ENCODE results near the gene SERTAD4.

SERTAD4 gene

DNA sequence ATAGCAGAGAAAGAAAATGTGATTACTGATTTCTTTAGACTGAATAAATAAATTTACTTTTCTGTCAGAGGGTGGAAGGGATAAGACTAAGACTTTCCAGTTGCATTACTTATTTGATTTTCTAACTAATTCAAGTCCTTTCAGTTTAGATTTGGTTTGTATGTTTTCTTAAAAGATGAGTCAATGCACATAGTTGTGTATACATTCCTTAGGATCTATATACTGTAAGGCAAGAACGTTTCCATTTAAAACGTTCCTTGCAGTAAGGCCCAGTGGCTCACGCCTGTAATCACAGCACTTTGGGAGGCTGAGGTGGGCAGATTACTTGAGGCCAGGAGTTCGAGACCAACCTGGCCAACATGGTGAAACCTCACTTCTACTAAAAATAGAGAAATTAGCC is 14.5 kb upstream of the SERTAD4 start:
- no peak overlapping the region for H3K4me3 ChIP-seq (ENCODE audit: low read depth, low read length)
- no peak for DNase-seq (ENCODE audit: low read depth)
- TF ChIP-seq, protein P1, sequence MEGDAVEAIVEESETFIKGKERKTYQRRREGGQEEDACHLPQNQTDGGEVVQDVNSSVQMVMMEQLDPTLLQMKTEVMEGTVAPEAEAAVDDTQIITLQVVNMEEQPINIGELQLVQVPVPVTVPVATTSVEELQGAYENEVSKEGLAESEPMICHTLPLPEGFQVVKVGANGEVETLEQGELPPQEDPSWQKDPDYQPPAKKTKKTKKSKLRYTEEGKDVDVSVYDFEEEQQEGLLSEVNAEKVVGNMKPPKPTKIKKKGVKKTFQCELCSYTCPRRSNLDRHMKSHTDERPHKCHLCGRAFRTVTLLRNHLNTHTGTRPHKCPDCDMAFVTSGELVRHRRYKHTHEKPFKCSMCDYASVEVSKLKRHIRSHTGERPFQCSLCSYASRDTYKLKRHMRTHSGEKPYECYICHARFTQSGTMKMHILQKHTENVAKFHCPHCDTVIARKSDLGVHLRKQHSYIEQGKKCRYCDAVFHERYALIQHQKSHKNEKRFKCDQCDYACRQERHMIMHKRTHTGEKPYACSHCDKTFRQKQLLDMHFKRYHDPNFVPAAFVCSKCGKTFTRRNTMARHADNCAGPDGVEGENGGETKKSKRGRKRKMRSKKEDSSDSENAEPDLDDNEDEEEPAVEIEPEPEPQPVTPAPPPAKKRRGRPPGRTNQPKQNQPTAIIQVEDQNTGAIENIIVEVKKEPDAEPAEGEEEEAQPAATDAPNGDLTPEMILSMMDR (IDR thresholded peaks at IDR 0.05; ENCODE audit: low read depth, low read length, missing control alignments): no peak

DNA sequence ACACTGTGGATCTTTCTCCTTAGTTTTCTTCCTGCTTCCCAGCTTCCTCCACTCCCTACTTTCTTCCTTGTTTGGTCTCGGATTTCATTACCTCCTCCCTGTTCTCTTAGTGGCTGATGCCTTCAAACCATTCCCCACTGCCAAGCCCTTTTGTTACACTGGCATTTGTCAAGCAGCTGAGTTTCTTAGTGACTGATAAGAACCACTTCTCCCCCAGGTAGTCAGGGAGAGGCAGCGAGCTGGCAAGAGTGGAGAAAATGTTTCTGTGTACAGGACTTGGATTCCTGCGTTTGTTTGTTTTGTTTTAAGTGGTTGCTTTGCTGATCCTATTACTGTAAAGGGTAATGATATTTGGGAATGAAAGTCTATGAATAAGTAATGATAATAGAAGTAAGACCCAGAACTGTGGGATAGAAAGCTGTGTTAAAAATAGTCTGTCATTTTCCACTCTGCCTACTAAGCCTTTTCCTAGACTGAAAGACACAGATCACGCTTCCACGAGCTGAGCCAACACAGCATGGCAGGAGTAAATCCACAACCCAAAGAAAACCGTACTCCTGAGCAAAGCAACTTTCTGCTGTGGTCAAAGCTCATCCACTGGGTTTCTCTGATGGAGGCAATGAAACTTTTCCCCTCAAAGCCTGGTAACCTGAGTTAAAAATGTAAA is 10.1 kb upstream of the SERTAD4 start:
- no peak for DNase-seq (ENCODE audit: low read depth)
- TF ChIP-seq, protein P1 (IDR thresholded peaks at IDR 0.05; ENCODE audit: low read depth, low read length, missing control alignments): no peak
- H3K4me3 ChIP-seq (ENCODE audit: low read depth, low read length): no peak overlapping the region

DNA sequence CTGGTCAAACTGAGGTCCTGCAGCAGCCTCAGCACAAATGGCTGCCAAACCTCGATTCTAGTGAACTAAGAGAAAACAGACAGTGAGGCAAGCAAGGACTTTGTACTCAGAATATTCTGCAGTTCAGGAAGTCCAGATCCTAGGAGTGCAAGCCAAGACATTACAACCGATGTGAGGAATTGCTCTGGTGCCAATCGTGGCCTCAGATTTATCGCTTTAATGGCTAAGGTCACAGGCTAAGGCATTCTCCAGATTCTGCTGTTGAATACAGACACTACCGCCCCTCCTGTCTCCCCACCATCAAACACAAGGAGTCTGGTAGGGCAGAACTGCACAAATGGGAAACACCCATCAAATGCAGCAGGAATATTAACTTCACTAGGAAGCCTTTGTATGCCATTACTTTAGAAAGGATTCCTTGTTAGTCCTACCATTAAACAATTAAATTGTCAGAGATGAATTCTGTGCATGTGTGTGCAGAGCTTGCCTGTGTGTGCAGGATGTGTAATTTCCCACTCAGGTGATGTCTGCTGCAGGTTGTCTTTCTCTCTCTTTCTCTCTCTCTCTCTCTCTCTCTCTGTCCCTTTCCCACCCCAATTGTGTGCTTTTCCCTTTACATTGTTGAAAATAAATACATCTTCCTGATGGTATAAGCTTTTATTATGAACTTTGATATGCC is 9.2 kb upstream of the SERTAD4 start:
- TF ChIP-seq, protein P1 (IDR thresholded peaks at IDR 0.05; ENCODE audit: low read depth, low read length, missing control alignments): no peak
- no peak overlapping the region for H3K4me3 ChIP-seq (ENCODE audit: low read depth, low read length)
- no peak for DNase-seq (ENCODE audit: low read depth)

DNA sequence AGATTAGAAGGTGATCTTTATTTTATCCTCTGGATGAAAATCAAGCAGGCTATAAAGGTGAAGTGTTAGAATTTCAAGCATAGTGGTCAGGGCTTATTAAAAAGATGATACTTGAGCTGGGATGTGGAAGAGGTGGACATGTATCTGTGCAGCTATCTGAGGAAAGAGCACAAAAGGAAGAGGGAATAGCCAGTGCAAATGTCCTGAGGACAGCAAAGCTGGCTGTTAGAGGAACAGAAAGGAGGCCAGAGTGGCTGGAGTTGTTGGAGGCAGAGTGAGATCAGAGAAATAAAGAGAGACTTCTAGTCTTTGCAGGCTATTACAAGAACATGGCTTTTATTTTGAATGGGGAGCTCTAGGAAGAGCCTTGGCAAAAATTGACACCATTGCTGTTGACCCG is 4.4 kb upstream of the SERTAD4 start:
- DNase-seq (ENCODE audit: low read depth): no peak
- TF ChIP-seq, protein P1 (IDR thresholded peaks at IDR 0.05; ENCODE audit: low read depth, low read length, missing control alignments): no peak
- H3K4me3 ChIP-seq (ENCODE audit: low read depth, low read length): no peak overlapping the region

DNA sequence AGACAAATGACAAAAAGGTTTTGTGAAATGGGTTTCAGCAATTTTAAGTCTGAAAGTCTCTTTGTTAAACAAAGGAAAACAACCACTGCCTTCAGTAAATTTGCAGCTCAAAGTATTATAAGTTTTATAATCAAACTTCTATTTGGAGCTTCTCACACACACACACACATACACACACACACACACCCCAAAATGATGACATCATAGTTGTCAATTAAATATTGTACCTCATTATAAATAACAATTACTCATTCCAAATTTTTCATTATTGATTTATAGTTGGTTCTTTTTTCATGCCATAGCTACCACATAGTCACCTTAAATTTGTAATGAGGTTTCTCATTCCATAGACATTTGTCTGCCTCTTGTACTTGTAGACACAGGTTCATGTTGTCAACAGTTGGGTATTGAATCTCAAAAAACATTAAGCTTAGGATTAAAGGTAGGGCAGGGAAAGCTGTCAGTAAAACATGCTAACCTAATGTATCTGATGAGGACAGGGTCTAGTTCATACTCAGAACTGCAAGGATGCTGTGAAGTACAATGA is 2.4 kb upstream of the SERTAD4 start:
- TF ChIP-seq, protein P1 (IDR thresholded peaks at IDR 0.05; ENCODE audit: low read depth, low read length, missing control alignments): no peak
- H3K4me3 ChIP-seq (ENCODE audit: low read depth, low read length): no peak overlapping the region
- DNase-seq (ENCODE audit: low read depth): no peak

DNA sequence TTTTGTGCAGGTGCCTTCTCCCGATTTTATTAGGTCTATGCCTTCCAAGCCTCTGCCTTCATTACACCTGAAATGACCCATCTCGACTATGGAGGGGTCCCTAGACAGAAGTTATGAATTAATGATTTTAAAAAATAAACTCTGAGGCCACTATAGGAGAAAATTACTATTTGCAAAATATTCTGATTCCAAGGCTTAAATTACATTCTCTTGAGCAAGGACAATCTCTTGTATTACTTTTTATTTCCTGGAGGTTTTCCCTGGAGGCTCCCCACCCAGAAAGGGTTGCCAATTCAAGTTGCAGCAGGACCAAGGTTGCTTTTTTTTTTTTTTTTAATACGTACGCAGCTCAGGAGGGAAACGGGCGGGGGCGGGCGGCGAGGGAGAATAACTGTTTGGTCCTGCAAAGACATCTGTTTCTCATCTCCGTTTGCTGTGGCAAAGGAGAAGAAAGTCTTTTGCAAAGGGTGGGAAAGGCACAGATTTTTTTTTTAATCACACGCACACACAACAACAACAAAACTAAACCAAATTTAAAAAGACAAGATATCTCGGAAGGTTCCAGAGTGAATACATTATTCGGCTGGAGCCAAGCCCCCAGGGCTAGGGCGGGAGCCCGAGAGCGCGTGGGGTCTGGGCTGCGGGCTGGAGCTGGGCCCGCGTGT is 618 bp upstream of the SERTAD4 start:
- H3K4me3 ChIP-seq (ENCODE audit: low read depth, low read length): no peak overlapping the region
- TF ChIP-seq, protein P1 (IDR thresholded peaks at IDR 0.05; ENCODE audit: low read depth, low read length, missing control alignments): no peak

More for the DNA sequence above, 618 bp upstream of the SERTAD4 start:
- DNase-seq (ENCODE audit: low read depth): no peak
